Effector memory CD8-positive, alpha-beta T cell (primary cell): Measurements from ENCODE around the gene OGDH.
"Not testable (repeated sequence)": the region's sequence is repeated elsewhere in the genome, so short reads cannot be mapped to it uniquely, and the experiment has no call there.

Source experiments
- ATAC-seq: fragments of 150-1000 bp; cut with Tn5 transposase; replicated peaks from 2 replicates; pipeline ENCODE4 v1.10.0; 2021; ENCODE audit warnings: mild to moderate bottlenecking, moderate library complexity
- DNase-seq, 3 experiments: peaks; one replicate each; pipeline ENCODE4 v3.0.0; 2021
- H3K27ac Mint-ChIP-seq, 2 donors: one replicate each; pipeline ENCODE4 v1.8.0; 2022; ENCODE audit warnings: mild to moderate bottlenecking in 2 of 2, mixed read lengths in 2 of 2, moderate library complexity in 2 of 2
- H3K27me3 Mint-ChIP-seq, 2 donors: one replicate each; pipeline ENCODE4 v1.8.0; 2022; ENCODE audit warnings: mixed read lengths in 2 of 2
- H3K36me3 Mint-ChIP-seq: one replicate; pipeline ENCODE4 v1.8.0; 2022; ENCODE audit warnings: mild to moderate bottlenecking, moderate library complexity, mixed read lengths; ENCODE audit not compliant: insufficient read depth
- H3K4me1 Mint-ChIP-seq, 2 donors: one replicate each; pipeline ENCODE4 v1.8.0; 2022; ENCODE audit warnings: low read depth in 2 of 2, mixed read lengths in 2 of 2
- H3K4me3 Mint-ChIP-seq, 2 donors: one replicate each; pipeline ENCODE4 v1.8.0; 2022; ENCODE audit warnings: mild to moderate bottlenecking in 2 of 2, mixed read lengths in 2 of 2, moderate library complexity in 2 of 2
- H3K9me3 Mint-ChIP-seq, 2 donors: one replicate each; pipeline ENCODE4 v1.8.0; 2022; ENCODE audit warnings: mixed read lengths in 2 of 2

Gene OGDH

GRCh38 chr7:44707558-44708230 lies 101.3 kb downstream of the OGDH start:
- peaks cover 9 to 17% of the 10 kb centered on the region in 2 donors for H3K4me1 Mint-ChIP-seq
- H3K9me3 Mint-ChIP-seq, result no peaks in the 10 kb centered on the region
- H3K36me3 Mint-ChIP-seq, result peaks cover 41% of the 10 kb centered on the region
- H3K27me3 Mint-ChIP-seq, result no peaks in the 10 kb centered on the region
- DNase-seq (no peak), ATAC-seq (no peak)
- H3K27ac Mint-ChIP-seq, result peak overlapping the region in 1 of 2 donors; percentile 90
- no peak overlapping the region for H3K4me3 Mint-ChIP-seq

- Mint-ChIP-seq H3K36me3 (peaks cover 26% of the 10 kb centered on the region), H3K27me3 (no peaks in the 10 kb centered on the region), H3K9me3 (no peaks in the 10 kb centered on the region), H3K4me3 (no peak overlapping the region), H3K27ac (peak overlapping the region; percentile 89 to 90), H3K4me1 (peaks cover 9 to 20% of the 10 kb centered on the region in 2 donors)
- no peak for ATAC-seq
- DNase-seq, result no peak
Measured at GRCh38 chr7:44709011-44709915, 102.8 kb downstream of the OGDH start.

- peak overlapping the region; percentile 89 to 90 for H3K27ac Mint-ChIP-seq
- DNase-seq (no peak), ATAC-seq (no peak)
- H3K9me3 Mint-ChIP-seq, result no peaks in the 10 kb centered on the region
- peaks cover 23% of the 10 kb centered on the region for H3K36me3 Mint-ChIP-seq
- H3K4me1 Mint-ChIP-seq, result peaks cover 9 to 20% of the 10 kb centered on the region in 2 donors
- no peaks in the 10 kb centered on the region for H3K27me3 Mint-ChIP-seq
- no peak overlapping the region for H3K4me3 Mint-ChIP-seq
Measured at GRCh38 chr7:44709945-44710596, 103.6 kb downstream of the OGDH start.

- ATAC-seq, result no peak
- peaks cover 14% of the 10 kb centered on the region for H3K36me3 Mint-ChIP-seq
- no peaks in the 10 kb centered on the region for H3K9me3 Mint-ChIP-seq
- DNase-seq, result no peak
- H3K27me3 Mint-ChIP-seq, result no peaks in the 10 kb centered on the region
- peak overlapping the region; percentile 73 to 90 for H3K27ac Mint-ChIP-seq
- peaks cover 9 to 20% of the 10 kb centered on the region in 2 donors for H3K4me1 Mint-ChIP-seq
- no peak overlapping the region for H3K4me3 Mint-ChIP-seq
Measured at GRCh38 chr7:44711528-44711927, 105.1 kb downstream of the OGDH start.

GRCh38 chr7:44712012-44712411 lies 105.6 kb downstream of the OGDH start:
- peak overlapping the region in 1 of 2 donors; percentile 26 for H3K4me3 Mint-ChIP-seq
- no peak for DNase-seq
- no peaks in the 10 kb centered on the region for H3K27me3 Mint-ChIP-seq
- peaks cover 9% of the 10 kb centered on the region for H3K36me3 Mint-ChIP-seq
- ATAC-seq, result no peak
- no peaks in the 10 kb centered on the region for H3K9me3 Mint-ChIP-seq
- peak overlapping the region; percentile 73 to 90 for H3K27ac Mint-ChIP-seq
- peaks cover 9 to 20% of the 10 kb centered on the region in 2 donors for H3K4me1 Mint-ChIP-seq

- Mint-ChIP-seq H3K36me3 (peaks cover 5% of the 10 kb centered on the region), H3K4me1 (peaks cover 9 to 20% of the 10 kb centered on the region in 2 donors), H3K9me3 (no peaks in the 10 kb centered on the region), H3K27me3 (no peaks in the 10 kb centered on the region), H3K27ac (peak overlapping the region in 1 of 2 donors; percentile 90), H3K4me3 (no peak overlapping the region)
- no peak for ATAC-seq
- no peak for DNase-seq
Measured at GRCh38 chr7:44713141-44713540, 106.7 kb downstream of the OGDH start.

GRCh38 chr7:44713680-44714335 lies 107.4 kb downstream of the OGDH start:
- Mint-ChIP-seq H3K9me3 (no peaks in the 10 kb centered on the region), H3K4me3 (no peak overlapping the region), H3K36me3 (peaks cover under 1% of the 10 kb centered on the region), H3K27me3 (no peaks in the 10 kb centered on the region), H3K27ac (peak overlapping the region in 1 of 2 donors; percentile 38), H3K4me1 (peaks cover 9 to 20% of the 10 kb centered on the region in 2 donors)
- ATAC-seq (no peak), DNase-seq (no peak)

GRCh38 chr7:44716205-44716604 lies 109.8 kb downstream of the OGDH start:
- DNase-seq, result no peak

GRCh38 chr7:44720301-44720700 lies 113.9 kb downstream of the OGDH start:
- ATAC-seq (no peak), DNase-seq (no peak)
- Mint-ChIP-seq H3K36me3 (no peaks in the 10 kb centered on the region), H3K27ac (no peak overlapping the region), H3K27me3 (no peaks in the 10 kb centered on the region), H3K4me3 (no peak overlapping the region), H3K4me1 (no peaks in the 10 kb centered on the region), H3K9me3 (no peaks in the 10 kb centered on the region)

More at GRCh38 chr7:44716205-44716604, 109.8 kb downstream of the OGDH start:
- H3K4me1 Mint-ChIP-seq, result peaks cover 9 to 16% of the 10 kb centered on the region in 2 donors
- H3K27ac Mint-ChIP-seq, result no peak overlapping the region
- H3K36me3 Mint-ChIP-seq, result no peaks in the 10 kb centered on the region
- no peak for ATAC-seq
- H3K27me3 Mint-ChIP-seq, result no peaks in the 10 kb centered on the region
- H3K9me3 Mint-ChIP-seq, result no peaks in the 10 kb centered on the region
- H3K4me3 Mint-ChIP-seq, result no peak overlapping the region

- ATAC-seq (no peak), DNase-seq (no peak)
- no peaks in the 10 kb centered on the region for H3K4me1 Mint-ChIP-seq
- H3K27me3 Mint-ChIP-seq, result peaks cover 0 to 6% of the 10 kb centered on the region in 2 donors
- H3K36me3 Mint-ChIP-seq, result no peaks in the 10 kb centered on the region
- no peaks in the 10 kb centered on the region for H3K9me3 Mint-ChIP-seq
- no peak overlapping the region for H3K4me3 Mint-ChIP-seq
- no peak overlapping the region for H3K27ac Mint-ChIP-seq
Measured at GRCh38 chr7:44724276-44724675, 117.8 kb downstream of the OGDH start.

- H3K27ac Mint-ChIP-seq, ATAC-seq, H3K4me1 Mint-ChIP-seq, H3K36me3 Mint-ChIP-seq, DNase-seq, H3K27me3 Mint-ChIP-seq, H3K9me3 Mint-ChIP-seq, H3K4me3 Mint-ChIP-seq: not testable (repeated sequence)
Measured at GRCh38 chr7:44726250-44726649, 119.8 kb downstream of the OGDH start.

GRCh38 chr7:44727158-44727936 lies 120.9 kb downstream of the OGDH start:
- ATAC-seq (no peak), DNase-seq (no peak)
- H3K36me3 Mint-ChIP-seq, result no peaks in the 10 kb centered on the region
- no peaks in the 10 kb centered on the region for H3K9me3 Mint-ChIP-seq
- no peak overlapping the region for H3K27ac Mint-ChIP-seq
- H3K4me3 Mint-ChIP-seq, result no peak overlapping the region
- no peaks in the 10 kb centered on the region for H3K4me1 Mint-ChIP-seq
- peaks cover 0 to 6% of the 10 kb centered on the region in 2 donors for H3K27me3 Mint-ChIP-seq
